ENCODE data around the gene JAKMIP1.

Gene JAKMIP1

GRCh38 chr4:6180841-6181631 lies 19.3 kb downstream of the JAKMIP1 start:
- DNase-seq (ENCODE audit: low read depth in 2 of 2), result no peak

- no peak for DNase-seq (ENCODE audit: low read depth in 2 of 2)
These were observed 21.0 kb downstream of the JAKMIP1 start for GRCh38 chr4:6179362-6179761.

- DNase-seq (ENCODE audit: low read depth in 2 of 2), result no peak
These were observed 21.6 kb downstream of the JAKMIP1 start for GRCh38 chr4:6178757-6179156.

GRCh38 chr4:6177587-6178197 lies 22.7 kb downstream of the JAKMIP1 start:
- no peak for DNase-seq (ENCODE audit: low read depth in 2 of 2)

GRCh38 chr4:6175426-6175825 lies 24.9 kb downstream of the JAKMIP1 start:
- no peak for DNase-seq (ENCODE audit: low read depth in 2 of 2)

GRCh38 chr4:6172927-6173200 lies 27.5 kb downstream of the JAKMIP1 start:
- no peak for DNase-seq (ENCODE audit: low read depth in 2 of 2)

GRCh38 chr4:6172093-6172926 lies 28.0 kb downstream of the JAKMIP1 start:
- no peak for DNase-seq (ENCODE audit: low read depth in 2 of 2)

- DNase-seq (ENCODE audit: low read depth in 2 of 2), result no peak
These were observed 31.1 kb downstream of the JAKMIP1 start for GRCh38 chr4:6169239-6169638.

GRCh38 chr4:6165766-6166165 lies 34.6 kb downstream of the JAKMIP1 start:
- no peak for DNase-seq (ENCODE audit: low read depth in 2 of 2)

- no peak for DNase-seq (ENCODE audit: low read depth in 2 of 2)
These were observed 37.5 kb downstream of the JAKMIP1 start for GRCh38 chr4:6162885-6163284.

- no peak for DNase-seq (ENCODE audit: low read depth in 2 of 2)
These were observed 38.4 kb downstream of the JAKMIP1 start for GRCh38 chr4:6161921-6162464.

GRCh38 chr4:6160536-6160935 lies 39.8 kb downstream of the JAKMIP1 start:
- no peak for DNase-seq (ENCODE audit: low read depth in 2 of 2)

GRCh38 chr4:6157926-6158325 lies 42.4 kb downstream of the JAKMIP1 start:
- no peak for DNase-seq (ENCODE audit: low read depth in 2 of 2)

- DNase-seq (ENCODE audit: low read depth in 2 of 2), result no peak
These were observed 44.2 kb downstream of the JAKMIP1 start for GRCh38 chr4:6155996-6156750.

GRCh38 chr4:6154875-6155274 lies 45.5 kb downstream of the JAKMIP1 start:
- no peak for DNase-seq (ENCODE audit: low read depth in 2 of 2)

- no peak for DNase-seq (ENCODE audit: low read depth in 2 of 2)
These were observed 46.5 kb downstream of the JAKMIP1 start for GRCh38 chr4:6153874-6154273.

- DNase-seq (ENCODE audit: low read depth in 2 of 2), result no peak
These were observed 47.3 kb downstream of the JAKMIP1 start for GRCh38 chr4:6152869-6153705.

- no peak for DNase-seq (ENCODE audit: low read depth in 2 of 2)
These were observed 50.2 kb downstream of the JAKMIP1 start for GRCh38 chr4:6150046-6150735.

- DNase-seq (ENCODE audit: low read depth in 2 of 2), result no peak
These were observed 51.7 kb downstream of the JAKMIP1 start for GRCh38 chr4:6148506-6149205.

GRCh38 chr4:6147441-6147840 lies 52.9 kb downstream of the JAKMIP1 start:
- DNase-seq (ENCODE audit: low read depth in 2 of 2), result no peak

Measured in fibroblast of skin of left biceps (primary cell).